WERI-Rb-1 (cell line): Measurements from ENCODE around the gene MUSK.
"Not testable (repeated sequence)": the region's sequence is repeated elsewhere in the genome, so short reads cannot be mapped to it uniquely, and the experiment has no call there.

ENCODE experiments used
- DNase-seq: peaks from one replicate; pipeline ENCODE4 v3.0.0-alpha.2; 2020
- H3K27ac ChIP-seq: fragments of 250-450 bp; sonication (Bioruptor Pico); 2 replicates; pipeline ENCODE4 v1.5.1; 2020; ENCODE audit warnings: mild to moderate bottlenecking, moderate library complexity
- H3K27me3 ChIP-seq: fragments of 250-450 bp; sonication (Bioruptor Pico); 2 replicates; pipeline ENCODE4 v1.5.1; 2021; ENCODE audit warnings: mild to moderate bottlenecking, low read depth, moderate library complexity; ENCODE audit not compliant: insufficient read depth, severe bottlenecking
- H3K36me3 ChIP-seq: fragments of 250-450 bp; sonication (Bioruptor Pico); 2 replicates; pipeline ENCODE4 v1.5.1; 2020; ENCODE audit warnings: mild to moderate bottlenecking, moderate library complexity
- H3K4me3 ChIP-seq: 2 replicates; pipeline ENCODE4 v1.5.1; 2011; ENCODE audit warnings: low read depth, mild to moderate bottlenecking, control low read depth, low read length
- H3K9me3 ChIP-seq: fragments of 250-450 bp; sonication (Bioruptor Pico); 2 replicates; pipeline ENCODE4 v1.5.1; 2021; ENCODE audit warnings: mild to moderate bottlenecking, moderate library complexity; ENCODE audit not compliant: severe bottlenecking
- CTCF ChIP-seq: IDR thresholded peaks from 2 replicates; pipeline ENCODE4 v1.5.1; 2011; ENCODE audit warnings: low read depth, mild to moderate bottlenecking, control low read depth, inconsistent platforms, low read length

Gene MUSK

GRCh38 chr9:110825950-110826349, 157.4 kb downstream of the MUSK start:
- TF ChIP-seq CTCF: no peak
- Histone ChIP-seq H3K27ac (no peak overlapping the region), H3K9me3 (no peaks in the 10 kb centered on the region), H3K4me3 (no peak overlapping the region), H3K27me3 (peaks cover 82% of the 10 kb centered on the region), H3K36me3 (no peaks in the 10 kb centered on the region)
- no peak for DNase-seq

GRCh38 chr9:110826400-110826799, 157.8 kb downstream of the MUSK start:
- H3K36me3 ChIP-seq, H3K27ac ChIP-seq, DNase-seq, H3K9me3 ChIP-seq, H3K4me3 ChIP-seq: not testable (repeated sequence)
- peaks cover 82% of the 10 kb centered on the region for H3K27me3 ChIP-seq

- no peak overlapping the region for H3K27ac ChIP-seq
- no peak for DNase-seq
- peaks cover 79% of the 10 kb centered on the region for H3K27me3 ChIP-seq
- H3K36me3 ChIP-seq: no peaks in the 10 kb centered on the region
- H3K4me3 ChIP-seq: no peak overlapping the region
- no peak for TF ChIP-seq CTCF
- H3K9me3 ChIP-seq: no peaks in the 10 kb centered on the region
These were observed 159.7 kb downstream of the MUSK start for GRCh38 chr9:110828264-110828663.

GRCh38 chr9:110830495-110830894, 161.9 kb downstream of the MUSK start:
- no peak overlapping the region for H3K27ac ChIP-seq
- no peaks in the 10 kb centered on the region for H3K36me3 ChIP-seq
- no peaks in the 10 kb centered on the region for H3K9me3 ChIP-seq
- peaks cover 79% of the 10 kb centered on the region for H3K27me3 ChIP-seq
- no peak for DNase-seq
- H3K4me3 ChIP-seq: no peak overlapping the region
- no peak for TF ChIP-seq CTCF

GRCh38 chr9:110832926-110833325, 164.3 kb downstream of the MUSK start:
- no peaks in the 10 kb centered on the region for H3K9me3 ChIP-seq
- no peak overlapping the region for H3K27ac ChIP-seq
- H3K27me3 ChIP-seq: peaks cover 83% of the 10 kb centered on the region
- H3K4me3 ChIP-seq: no peak overlapping the region
- DNase-seq: no peak
- no peak for TF ChIP-seq CTCF
- no peaks in the 10 kb centered on the region for H3K36me3 ChIP-seq

- no peak for DNase-seq
- Histone ChIP-seq H3K9me3 (no peaks in the 10 kb centered on the region), H3K4me3 (no peak overlapping the region), H3K27me3 (peaks cover 83% of the 10 kb centered on the region), H3K36me3 (no peaks in the 10 kb centered on the region), H3K27ac (no peak overlapping the region)
- no peak for TF ChIP-seq CTCF
These were observed 166.8 kb downstream of the MUSK start for GRCh38 chr9:110835404-110835803.
